IMR-90 (cell line): ENCODE measurements around the gene SLC8A3. TPM values are rescaled to one million over a fixed set of nuclear protein-coding genes. Genes with fewer than 3 reads are reported as not detected.

Source experiments
- ATAC-seq: fragments of 200-7000 bp; cut with Tn5 transposase; 2 replicates; pipeline ENCODE4 v1.9.1; 2020; ENCODE audit warnings: low read depth, mild to moderate bottlenecking, moderate library complexity
- BruUV-seq: library from RNA; stranded (reverse); fragments of 400-500 nt; replicated peaks from 2 replicates; lab custom pipeline; 2021; lab: Mats Ljungman, UMichigan
- CTCF ChIA-PET: fragments of 300-600 bp; formaldehyde crosslinking; extraction: SDS; loops from one replicate; lab custom pipeline; 2021; ENCODE audit warnings: antibody characterized with exemption; lab: Yijun Ruan, JAX
- POLR2A ChIA-PET: fragments of 300-600 bp; sonication (Branson Sonifier 250); formaldehyde crosslinking; loops from one replicate; lab custom pipeline; 2022; ENCODE audit warnings: antibody characterized with exemption; ENCODE audit not compliant: unreplicated experiment; lab: Charles Lee
- DNase-seq: peaks from one replicate; pipeline ENCODE4 v3.0.0; 2013
- H2AFZ ChIP-seq: replicated peaks from 2 replicates; pipeline ENCODE3; 2013; ENCODE audit warnings: low read length, mild to moderate bottlenecking; ENCODE audit not compliant: poor library complexity
- H2AK5ac ChIP-seq: 2 replicates; pipeline ENCODE4 v1.6.1; 2013; ENCODE audit warnings: low read depth, low read length, inconsistent platforms
- H2AK9ac ChIP-seq: replicated peaks from 2 replicates; pipeline ENCODE3; 2013; ENCODE audit warnings: mild to moderate bottlenecking, low read depth, low read length, moderate library complexity; ENCODE audit not compliant: poor library complexity
- H2BK120ac ChIP-seq: 2 replicates; pipeline ENCODE4 v1.6.1; 2013; ENCODE audit warnings: low read depth, low read length, inconsistent platforms
- H2BK15ac ChIP-seq: 3 replicates; pipeline ENCODE4 v1.6.1; 2013; ENCODE audit warnings: low read depth, low read length, inconsistent platforms
- H2BK20ac ChIP-seq: 2 replicates; pipeline ENCODE4 v1.6.1; 2013; ENCODE audit warnings: low read depth, mild to moderate bottlenecking, inconsistent platforms, low read length, moderate library complexity
- H2BK5ac ChIP-seq: 2 replicates; pipeline ENCODE4 v1.6.1; 2013; ENCODE audit warnings: mild to moderate bottlenecking, low read depth, low read length, inconsistent platforms; ENCODE audit not compliant: poor library complexity, severe bottlenecking
- H3K14ac ChIP-seq: replicated peaks from 2 replicates; pipeline ENCODE4 v1.6.1; 2013; ENCODE audit warnings: low read depth, low read length, inconsistent platforms
- H3K18ac ChIP-seq: 2 replicates; pipeline ENCODE4 v1.6.1; 2013; ENCODE audit warnings: low read depth, low read length, control low read depth
- H3K23ac ChIP-seq: 2 replicates; pipeline ENCODE4 v1.6.1; 2013; ENCODE audit warnings: low read depth, low read length, inconsistent platforms
- H3K27ac ChIP-seq: 2 replicates; pipeline ENCODE4 v1.5.1; 2013; ENCODE audit warnings: mild to moderate bottlenecking, control low read depth, low read length; ENCODE audit not compliant: insufficient read depth
- H3K27me3 ChIP-seq: 2 replicates; pipeline ENCODE4 v1.6.1; 2013; ENCODE audit warnings: low read length; ENCODE audit not compliant: control insufficient read depth, insufficient read depth
- H3K36me3 ChIP-seq: 2 replicates; pipeline ENCODE4 v1.6.1; 2013; ENCODE audit warnings: low read length, mixed read lengths; ENCODE audit not compliant: control insufficient read depth, insufficient read depth
- H3K4ac ChIP-seq: 2 replicates; pipeline ENCODE4 v1.6.1; 2013; ENCODE audit warnings: low read depth, low read length, inconsistent platforms
- H3K4me1 ChIP-seq: 2 replicates; pipeline ENCODE4 v1.6.1; 2013; ENCODE audit warnings: low read length, mixed read lengths; ENCODE audit not compliant: control insufficient read depth, insufficient read depth
- H3K4me2 ChIP-seq: 2 replicates; pipeline ENCODE4 v1.6.1; 2013; ENCODE audit warnings: low read depth, mild to moderate bottlenecking, control low read depth, low read length, moderate library complexity
- H3K4me3 ChIP-seq: 2 replicates; pipeline ENCODE4 v1.5.1; 2013; ENCODE audit warnings: low read depth, mild to moderate bottlenecking, control low read depth, low read length, moderate library complexity; ENCODE audit not compliant: insufficient read depth
- H3K56ac ChIP-seq: 2 replicates; pipeline ENCODE4 v1.6.1; 2013; ENCODE audit warnings: low read length, inconsistent platforms; ENCODE audit not compliant: insufficient read depth; ENCODE audit errors: extremely low read depth
- H3K79me1 ChIP-seq, 2 experiments: 2 replicates each; pipeline ENCODE4 v1.6.1; 2013; ENCODE audit warnings: low read length in 2 of 2, inconsistent platforms in 1 of 2, low read depth in 1 of 2
- H3K9ac ChIP-seq: 2 replicates; pipeline ENCODE4 v1.6.1; 2013; ENCODE audit warnings: low read depth, low read length, control low read depth
- H3K9me1 ChIP-seq: 2 replicates; pipeline ENCODE4 v1.6.1; 2013; ENCODE audit warnings: low read length, inconsistent platforms; ENCODE audit not compliant: insufficient read depth
- H3K9me3 ChIP-seq: 2 replicates; pipeline ENCODE4 v1.6.1; 2013; ENCODE audit warnings: low read length; ENCODE audit not compliant: control insufficient read depth, insufficient read depth
- H4K20me1 ChIP-seq: 2 replicates; pipeline ENCODE4 v1.6.1; 2013; ENCODE audit warnings: low read length, inconsistent platforms; ENCODE audit not compliant: insufficient read depth
- H4K5ac ChIP-seq: 2 replicates; pipeline ENCODE4 v1.6.1; 2013; ENCODE audit warnings: mild to moderate bottlenecking, low read depth, low read length, control low read depth
- H4K8ac ChIP-seq, 2 experiments: 2 replicates each; pipeline ENCODE4 v1.6.1; 2013; ENCODE audit warnings: low read depth in 2 of 2, low read length in 2 of 2, control low read depth in 1 of 2, inconsistent platforms in 1 of 2
- H4K91ac ChIP-seq: 2 replicates; pipeline ENCODE4 v1.6.1; 2013; ENCODE audit warnings: low read depth, low read length, inconsistent platforms; ENCODE audit not compliant: insufficient read depth
- BHLHE40 ChIP-seq: fragments of 150-350 bp; IDR thresholded peaks from 2 replicates; pipeline ENCODE4 v1.6.1; 2016; ENCODE audit warnings: mild to moderate bottlenecking, low read depth, low read length
- CEBPB ChIP-seq: IDR thresholded peaks from 2 replicates; pipeline ENCODE4 v1.6.1; 2012; ENCODE audit warnings: low read depth, low read length, improper control_type of control experiment
- CHD1 ChIP-seq: IDR thresholded peaks from 2 replicates; pipeline ENCODE4 v1.6.1; 2012; ENCODE audit warnings: low read depth, low read length, improper control_type of control experiment
- CTCF ChIP-seq: conservative IDR thresholded peaks from 2 replicates; pipeline ENCODE4 v1.5.1; 2012; ENCODE audit warnings: mild to moderate bottlenecking, low read depth, low read length, improper control_type of control experiment
- FOS ChIP-seq: fragments of 150-350 bp; IDR thresholded peaks from 2 replicates; pipeline ENCODE4 v1.6.1; 2016; ENCODE audit warnings: low read depth, low read length
- MAFK ChIP-seq: IDR thresholded peaks from 2 replicates; pipeline ENCODE4 v1.6.1; 2012; ENCODE audit warnings: low read depth, low read length, improper control_type of control experiment
- MAZ ChIP-seq: IDR thresholded peaks from 2 replicates; pipeline ENCODE4 v1.6.1; 2012; ENCODE audit warnings: low read depth, mild to moderate bottlenecking, low read length, improper control_type of control experiment, moderate library complexity, borderline replicate concordance
- MXI1 ChIP-seq: IDR thresholded peaks from 2 replicates; pipeline ENCODE4 v1.6.1; 2012; ENCODE audit warnings: low read depth, mild to moderate bottlenecking, low read length, moderate library complexity, borderline replicate concordance
- NFE2L2 ChIP-seq: fragments of 150-350 bp; IDR thresholded peaks from 2 replicates; pipeline ENCODE4 v1.6.1; 2016; ENCODE audit warnings: low read depth, mild to moderate bottlenecking, low read length
- POLR2A ChIP-seq: IDR thresholded peaks from 2 replicates; pipeline ENCODE4 v1.6.1; 2012; ENCODE audit warnings: mild to moderate bottlenecking, low read depth, low read length
- RAD21 ChIP-seq: IDR thresholded peaks from 2 replicates; pipeline ENCODE4 v1.6.1; 2012; ENCODE audit warnings: low read length, improper control_type of control experiment
- RCOR1 ChIP-seq: IDR thresholded peaks from 2 replicates; pipeline ENCODE4 v1.6.1; 2012; ENCODE audit warnings: mild to moderate bottlenecking, low read length, improper control_type of control experiment; ENCODE audit not compliant: insufficient replicate concordance
- RFX5 ChIP-seq: IDR thresholded peaks from 2 replicates; pipeline ENCODE4 v1.8.0; 2012; ENCODE audit warnings: low read depth, mild to moderate bottlenecking, low read length, moderate library complexity
- SMC3 ChIP-seq: fragments of 150-350 bp; IDR thresholded peaks from 2 replicates; pipeline ENCODE4 v1.6.1; 2016; ENCODE audit warnings: low read depth, mild to moderate bottlenecking, antibody characterized with exemption, low read length, moderate library complexity
- USF2 ChIP-seq: fragments of 150-350 bp; IDR thresholded peaks from 2 replicates; pipeline ENCODE4 v1.6.1; 2017; ENCODE audit warnings: mild to moderate bottlenecking, antibody characterized with exemption, low read length, low read depth
- dilution Hi-C: fragments of 300-500 bp; cut with HindIII; formaldehyde crosslinking; loops from one replicate; pipeline ENCODE4 v1.14.3; 2018; ENCODE audit warnings: low sequenced_read_pairs; ENCODE audit not compliant: unreplicated experiment
- in situ Hi-C: fragments of 300-500 bp; cut with MboI; formaldehyde crosslinking; loops from 3 replicates; pipeline ENCODE4 v1.14.3; 2019; ENCODE audit warnings: low sequenced_read_pairs, inconsistent platforms, mixed read lengths
- intact Hi-C: fragments of 100-400 bp; cut with micrococcal nuclease; formaldehyde crosslinking; loops from 2 replicates; pipeline ENCODE4 v1.10.0; 2022
- polyA plus RNA-seq, 3 experiments: library from polyadenylated mRNA; depleted of rRNA; stranded (reverse); fragments of >200 nt; gene quantifications; 2 replicates each; pipeline ENCODE4 v1.2.3, GENCODE V29; 2012; ENCODE audit warnings: low replicate concordance in 1 of 3
- total RNA-seq: library from RNA; depleted of rRNA; stranded (reverse); fragments of >200 nt; gene quantifications from 2 replicates; pipeline ENCODE4 v1.2.3, GENCODE V29; 2012
- TF ChIP-seq, protein P1 (sequence below): fragments of 150-350 bp; IDR thresholded peaks from 2 replicates; pipeline ENCODE4 v1.6.1; 2016; ENCODE audit warnings: low read depth, mild to moderate bottlenecking, low read length, moderate library complexity, borderline replicate concordance

The SLC8A3 gene
- total and polyA plus RNA-seq, 2 of the 4 experiments (the other 2 are of a cell fraction): under 0.01 TPM; not detected in 1

- dilution Hi-C loops (no loop called here), in situ Hi-C loops (loop anchor here (5.0 to 25.0 kb wide), 2 partner anchors 137 to 432 kb away; no protein-coding TSS in a partner anchor)
- POLR2A ChIA-PET: no interaction called here
Measured at GRCh38 chr14:70019695-70020094, 169.1 kb downstream of the SLC8A3 start.

More at GRCh38 chr14:70019695-70020094, 169.1 kb downstream of the SLC8A3 start:
- Histone ChIP-seq H2AK9ac (no peak overlapping the region), H3K4ac (no peak overlapping the region), H3K36me3 (peaks cover 6% of the 10 kb centered on the region; the same call in 1 of the 2 replicates), H3K79me1 (no peaks in the 10 kb centered on the region), H3K9me1 (peaks cover 3% of the 10 kb centered on the region; the same call in 1 of the 2 replicates), H2BK120ac (no peak overlapping the region), H3K23ac (no peak overlapping the region), H4K8ac (no peak overlapping the region), H3K9me3 (no peaks in the 10 kb centered on the region), H3K14ac (no peak overlapping the region), H4K20me1 (no peaks in the 10 kb centered on the region), H3K56ac (no peak overlapping the region), H3K27ac (no peak overlapping the region), H3K18ac (no peak overlapping the region), H2BK15ac (no peak overlapping the region), H2BK5ac (no peak overlapping the region), H3K27me3 (no peaks in the 10 kb centered on the region), H3K4me3 (no peak overlapping the region), H3K9ac (no peak overlapping the region), H3K4me1 (peaks cover 6% of the 10 kb centered on the region), H2AK5ac (no peak overlapping the region), H3K4me2 (no peak overlapping the region), H2BK20ac (no peak overlapping the region), H4K5ac (no peak overlapping the region), H2AFZ (no peak overlapping the region), H4K91ac (no peak overlapping the region)
- CTCF ChIA-PET: interaction anchor here (0.6 to 1.3 kb wide), 3 partner anchors 139 to 252 kb away, joined by 3 to 7 read pairs (median 3); no protein-coding TSS in a partner anchor
- intact Hi-C loops: no loop called here
- no peak for ATAC-seq
- no TSS peak for BruUV-seq
- TF ChIP-seq MAFK (no peak), CTCF (no peak), POLR2A (no peak), USF2 (no peak), SMC3 (no peak), RFX5 (no peak), MAZ (no peak), MXI1 (no peak), FOS (no peak), CHD1 (no peak), RCOR1 (no peak), BHLHE40 (no peak), RAD21 (no peak), NFE2L2 (no peak), CEBPB (no peak)
- TF ChIP-seq, protein P1, sequence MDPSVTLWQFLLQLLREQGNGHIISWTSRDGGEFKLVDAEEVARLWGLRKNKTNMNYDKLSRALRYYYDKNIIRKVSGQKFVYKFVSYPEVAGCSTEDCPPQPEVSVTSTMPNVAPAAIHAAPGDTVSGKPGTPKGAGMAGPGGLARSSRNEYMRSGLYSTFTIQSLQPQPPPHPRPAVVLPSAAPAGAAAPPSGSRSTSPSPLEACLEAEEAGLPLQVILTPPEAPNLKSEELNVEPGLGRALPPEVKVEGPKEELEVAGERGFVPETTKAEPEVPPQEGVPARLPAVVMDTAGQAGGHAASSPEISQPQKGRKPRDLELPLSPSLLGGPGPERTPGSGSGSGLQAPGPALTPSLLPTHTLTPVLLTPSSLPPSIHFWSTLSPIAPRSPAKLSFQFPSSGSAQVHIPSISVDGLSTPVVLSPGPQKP: no peak
- no peak for DNase-seq
